Amygdala (tissue), 56 donors: ENCODE data around the gene KLHDC2.
"Not testable (repeated sequence)": the region's sequence is repeated elsewhere in the genome, so short reads cannot be mapped to it uniquely, and the experiment has no call there.

Experiments used
- DNase-seq, 56 donors: peaks; one replicate each; lab custom pipeline; 2025; lab: John Stamatoyannopoulos, UW

KLHDC2 gene

DNA sequence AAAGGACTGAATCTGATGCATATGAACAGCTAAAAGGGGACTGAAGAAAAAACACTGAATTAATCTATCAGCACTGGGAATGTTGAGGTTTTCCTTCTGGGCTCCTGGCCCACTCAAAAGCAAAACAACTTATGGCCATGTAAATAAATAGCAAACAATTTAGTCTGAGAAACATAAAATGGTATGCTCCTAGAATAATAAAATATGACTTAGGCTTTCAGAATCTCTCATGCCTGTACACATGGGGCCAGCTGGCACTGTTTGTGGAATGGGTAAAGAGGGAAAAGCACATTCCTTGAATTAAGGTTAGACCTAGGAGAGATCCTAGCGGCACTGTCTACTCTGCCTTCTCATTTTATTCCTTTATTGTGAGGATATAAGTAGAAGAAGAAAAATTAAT is 6.2 kb downstream of the KLHDC2 start:
- no peak for DNase-seq

DNA sequence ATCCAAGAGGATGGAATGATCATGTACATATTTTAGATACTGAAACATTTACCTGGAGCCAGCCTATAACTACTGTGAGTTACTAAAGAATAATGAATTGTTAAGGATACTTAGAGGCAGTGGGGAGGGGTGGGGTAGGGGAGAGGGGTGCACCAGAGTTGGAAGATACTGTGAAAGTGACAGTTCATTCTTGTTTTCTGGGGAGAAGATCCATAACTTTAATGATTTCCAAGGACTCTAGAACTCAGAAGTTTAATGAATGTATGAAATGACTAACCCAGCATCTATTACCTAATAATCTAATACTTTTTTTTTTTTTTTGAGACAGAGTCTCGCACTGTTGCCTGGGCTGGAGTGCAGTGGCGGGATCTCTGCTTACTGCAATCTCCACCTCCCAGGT is 10.5 kb downstream of the KLHDC2 start:
- DNase-seq: no peak

DNA sequence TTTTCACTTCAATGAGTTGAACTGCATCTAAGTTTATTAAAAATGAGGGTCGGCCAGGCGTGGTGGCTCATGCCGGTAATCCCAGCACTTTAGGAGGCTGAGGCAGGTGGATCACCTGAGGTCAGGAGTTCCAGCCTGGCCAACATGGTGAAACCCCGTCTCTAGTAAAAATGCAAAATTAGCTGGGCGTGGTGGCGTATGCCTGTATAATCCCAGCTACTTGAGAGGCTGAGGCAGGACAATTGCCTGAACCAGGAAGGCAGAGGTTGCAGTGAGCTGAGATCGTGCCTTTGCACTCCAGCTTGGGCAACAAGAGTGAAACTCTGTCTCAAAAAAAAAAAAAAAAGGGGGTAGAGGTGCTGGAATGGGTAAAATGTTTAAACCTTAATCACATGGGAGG is 13.1 kb downstream of the KLHDC2 start:
- DNase-seq: not testable (repeated sequence)

DNA sequence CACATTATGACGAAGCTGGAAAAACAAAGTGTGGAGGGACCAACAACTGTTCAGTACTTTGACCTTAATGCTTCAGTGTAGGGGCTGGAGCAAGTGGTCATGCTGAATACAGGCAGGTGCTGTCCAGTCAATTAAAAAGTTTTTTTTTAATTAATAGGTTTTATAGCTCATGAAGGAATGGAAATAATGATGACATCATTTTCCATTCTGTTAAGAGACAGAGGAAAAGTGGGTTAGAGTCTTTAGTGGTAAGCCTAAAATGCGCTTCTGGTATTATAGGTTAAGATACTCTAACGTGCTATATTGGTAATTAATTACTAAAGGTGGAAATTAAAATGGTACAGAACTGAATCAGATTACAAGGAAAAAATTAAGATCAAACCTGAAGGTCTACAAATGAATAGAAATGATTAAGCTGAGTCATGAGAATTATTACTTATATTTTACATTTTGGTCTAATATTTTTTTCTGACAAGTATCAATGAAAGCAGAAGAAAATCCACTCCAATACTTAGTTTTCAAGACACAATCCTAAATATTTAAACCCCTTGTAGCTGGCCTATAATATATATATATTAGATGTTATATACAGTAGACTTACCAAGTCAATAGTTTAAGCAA is 15.6 kb downstream of the KLHDC2 start:
- DNase-seq: no peak

DNA sequence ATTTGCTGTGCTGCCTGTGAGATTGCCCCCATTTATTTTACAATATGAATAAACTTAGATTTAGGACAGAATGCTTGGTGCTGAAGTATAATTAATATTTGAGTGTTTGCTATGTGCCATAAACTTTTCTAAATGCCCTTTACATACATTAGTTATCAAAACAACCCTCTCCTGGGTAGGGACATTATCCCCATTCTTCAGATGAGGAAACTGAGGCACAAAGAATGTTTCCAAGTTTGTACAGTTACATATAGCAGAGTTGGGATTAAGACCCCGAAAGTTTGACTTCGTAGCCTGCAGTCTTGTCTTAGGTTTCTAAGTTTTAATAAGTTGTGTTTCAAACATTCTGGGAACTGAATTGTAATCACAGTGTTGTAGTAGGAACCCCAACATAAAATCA is 18.4 kb downstream of the KLHDC2 start:
- DNase-seq: no peak

DNA sequence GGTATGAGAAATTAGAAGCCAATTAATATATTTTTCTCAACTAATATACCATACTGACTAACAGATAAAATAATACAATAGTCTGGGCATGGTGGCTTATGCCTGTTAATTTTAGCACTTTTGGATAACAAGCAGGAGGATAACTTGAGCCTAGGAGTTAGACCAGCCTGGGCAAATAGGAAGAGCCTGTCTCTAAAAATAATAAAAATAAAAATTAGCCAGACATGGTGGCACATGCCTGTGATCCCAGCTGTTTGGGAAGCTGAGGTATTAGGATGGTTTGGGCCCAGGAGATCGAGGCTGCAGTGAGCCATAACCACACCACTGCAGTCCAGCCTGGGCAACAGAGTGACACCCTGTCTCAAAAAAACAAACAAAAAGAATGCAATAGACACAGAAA is 24.7 kb downstream of the KLHDC2 start:
- no peak for DNase-seq

DNA sequence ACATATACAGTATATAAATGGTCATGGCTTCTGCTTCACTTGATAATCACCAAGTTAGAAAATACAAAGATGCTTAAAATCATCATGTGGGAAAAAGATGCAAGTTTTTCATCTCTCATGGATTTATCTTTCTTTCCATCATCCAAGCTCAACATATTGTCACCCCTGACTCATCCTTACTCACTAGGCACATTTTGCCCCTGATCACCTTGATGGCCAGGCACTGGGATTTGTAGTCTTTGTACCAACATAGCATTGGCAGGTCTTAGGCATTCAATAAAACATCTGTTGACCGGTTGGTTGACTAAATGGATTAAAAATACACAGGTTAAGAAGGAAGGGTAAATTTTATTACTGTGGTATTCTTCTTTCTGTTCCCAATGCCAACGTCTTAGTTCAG is 28.1 kb downstream of the KLHDC2 start:
- no peak for DNase-seq

DNA sequence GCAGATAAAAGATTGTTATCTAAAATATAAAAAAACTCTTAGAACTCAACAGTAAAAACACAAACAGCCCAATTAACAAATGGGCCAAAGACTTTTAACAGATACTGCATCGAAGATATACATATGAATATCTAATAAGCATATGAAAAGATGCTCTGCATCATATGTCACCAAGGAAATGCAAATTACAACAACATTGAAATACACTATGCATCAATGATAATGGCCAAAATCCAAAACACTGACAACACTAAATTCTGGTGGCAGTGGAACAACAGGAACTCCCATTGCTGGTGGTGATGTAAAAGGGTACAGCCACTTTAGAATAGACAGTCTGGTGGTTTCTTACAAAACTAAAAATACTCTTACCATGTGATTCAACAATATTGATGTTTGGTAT is 40.8 kb downstream of the KLHDC2 start:
- no peak for DNase-seq

DNA sequence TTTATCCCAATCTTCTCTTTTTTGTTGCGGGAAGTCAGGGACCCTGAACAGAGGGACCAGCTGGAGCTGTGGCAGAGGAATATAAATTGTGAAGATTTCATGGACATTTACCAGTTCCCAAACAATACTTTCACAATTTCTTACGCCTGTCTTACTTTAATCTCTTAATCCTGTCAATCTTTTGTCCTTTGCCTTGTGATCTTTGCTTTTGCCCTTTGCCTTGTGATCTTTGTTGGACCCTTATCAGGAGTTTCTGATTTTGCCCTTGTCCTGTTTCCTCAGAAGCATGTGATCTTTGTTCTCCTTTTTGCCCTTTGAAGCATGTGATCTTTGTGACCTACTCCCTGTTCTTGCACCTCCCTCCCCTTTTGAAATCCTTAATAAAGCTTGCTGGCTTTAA is 48.2 kb downstream of the KLHDC2 start:
- not testable (repeated sequence) for DNase-seq

DNA sequence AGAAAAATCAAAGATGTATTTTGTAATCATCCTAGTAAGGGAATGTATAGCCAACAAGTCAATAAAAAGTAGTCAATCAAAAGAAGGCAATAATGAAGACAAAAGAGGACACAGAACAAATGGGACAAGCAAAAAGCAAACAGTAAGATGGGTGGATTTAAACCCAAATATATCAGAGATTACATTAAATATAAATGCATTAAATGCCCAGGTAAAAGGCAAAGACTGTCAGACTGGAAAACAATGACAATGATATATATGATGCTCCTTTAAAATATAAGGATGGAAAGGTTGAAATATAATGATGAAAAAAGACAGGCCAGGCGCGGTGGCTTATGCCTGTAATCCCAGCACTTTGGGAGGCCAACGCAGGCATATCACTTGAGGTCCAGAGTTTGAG is 48.9 kb downstream of the KLHDC2 start:
- DNase-seq: no peak

DNA sequence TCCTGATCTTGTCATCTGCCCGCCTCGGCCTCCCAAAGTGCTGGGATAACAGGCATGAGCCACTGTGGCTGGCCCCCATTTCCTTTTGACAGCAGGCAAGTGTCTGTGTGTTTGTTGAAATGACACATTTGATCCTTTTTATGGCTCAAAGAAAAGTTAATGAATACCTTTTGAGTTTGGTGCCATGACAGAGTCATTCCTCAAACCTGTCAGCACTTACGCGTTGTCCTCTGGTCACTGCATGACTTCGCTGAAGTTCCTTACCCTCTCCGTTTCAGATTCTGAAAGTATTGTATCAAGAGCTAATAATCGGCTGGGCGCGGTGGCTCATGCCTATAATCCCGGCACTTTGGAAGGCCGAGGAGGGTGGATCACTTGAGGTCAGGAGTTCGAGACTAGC is 52.2 kb downstream of the KLHDC2 start:
- DNase-seq: no peak

DNA sequence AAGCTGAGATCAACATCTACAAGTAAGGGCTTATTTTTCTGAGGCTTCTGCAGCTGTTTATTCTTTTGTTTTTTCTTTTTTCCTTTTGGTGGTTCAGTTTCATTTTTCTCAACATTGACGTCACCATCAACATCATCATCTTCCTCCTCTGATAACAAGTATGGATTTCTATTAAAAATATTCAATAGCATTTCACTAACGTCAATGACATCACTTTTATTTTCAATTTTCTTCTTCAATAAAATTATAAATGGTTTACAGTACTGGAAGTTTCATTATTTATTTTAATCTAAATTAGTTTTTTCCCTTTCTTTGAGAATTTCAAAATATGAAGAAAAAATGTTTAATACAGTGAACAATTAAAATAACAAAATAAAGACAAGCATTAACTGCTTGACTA is 60.7 kb downstream of the KLHDC2 start:
- DNase-seq: no peak
